Measurements from ENCODE around the gene CNTRL. TPM values are rescaled to one million over a fixed set of nuclear protein-coding genes. Genes with fewer than 3 reads are reported as not detected.

CNTRL gene
- total RNA-seq, 1 donor from 2014 or later: 9.2 TPM

DNA sequence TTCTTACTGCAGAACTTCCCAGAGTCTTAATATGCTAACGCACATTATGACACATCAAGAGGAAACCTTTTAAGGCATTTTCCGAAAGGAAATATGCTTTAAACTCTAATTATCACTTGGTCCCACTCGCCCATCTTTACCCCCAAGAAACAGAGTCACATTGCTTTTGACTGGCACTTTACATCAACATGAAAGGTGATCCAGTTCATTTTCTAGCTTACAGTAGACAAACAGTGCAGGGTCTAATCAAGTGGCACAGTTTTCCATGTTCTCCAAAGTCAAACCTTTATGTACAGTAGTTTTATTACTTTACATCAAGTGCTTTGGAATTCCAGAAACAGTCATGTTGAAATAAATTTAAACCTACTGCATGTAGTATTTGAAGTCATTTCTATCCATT lies 114.9 kb downstream of the CNTRL start:
- no peak for TF ChIP-seq CTCF (conservative IDR thresholded peaks at IDR 0.05; ENCODE audit: low read depth, low read length)
- DNase-seq (ENCODE audit: low read depth): no peak
- H3K4me3 ChIP-seq (ENCODE audit: low read depth, low read length): no peak overlapping the region

- H3K4me3 ChIP-seq (ENCODE audit: low read depth, low read length): no peak overlapping the region
- no peak for DNase-seq (ENCODE audit: low read depth)
- no peak for TF ChIP-seq CTCF (conservative IDR thresholded peaks at IDR 0.05; ENCODE audit: low read depth, low read length)
Observed at GRCh38 chr9:121191235-121191634, 116.5 kb downstream of the CNTRL start.

DNA sequence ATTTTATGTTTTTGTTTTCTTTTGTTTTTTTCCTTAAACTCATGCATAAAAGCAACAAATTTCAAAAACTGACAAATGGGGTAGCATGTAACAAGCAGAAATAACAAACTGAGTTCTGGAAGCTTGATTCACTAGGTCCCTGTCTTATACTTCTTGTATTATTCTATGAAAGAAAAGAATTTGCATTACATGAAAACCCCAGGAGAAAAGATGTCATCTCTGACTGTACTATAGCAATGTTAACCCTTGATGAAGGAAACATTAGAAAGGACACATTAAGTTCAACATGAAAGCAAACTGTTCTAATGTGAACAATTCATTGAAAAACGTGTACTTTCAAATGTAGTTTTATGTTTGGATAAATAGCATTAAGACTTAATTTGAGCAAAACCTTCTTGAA lies 117.8 kb downstream of the CNTRL start:
- no peak for DNase-seq (ENCODE audit: low read depth)
- TF ChIP-seq CTCF (conservative IDR thresholded peaks at IDR 0.05; ENCODE audit: low read depth, low read length): no peak
- H3K4me3 ChIP-seq (ENCODE audit: low read depth, low read length): no peak overlapping the region

- no peak for DNase-seq (ENCODE audit: low read depth)
- H3K4me3 ChIP-seq (ENCODE audit: low read depth, low read length): no peak overlapping the region
- no peak for TF ChIP-seq CTCF (conservative IDR thresholded peaks at IDR 0.05; ENCODE audit: low read depth, low read length)
Observed at GRCh38 chr9:121192959-121193640, 118.3 kb downstream of the CNTRL start.

GRCh38 chr9:121194730-121195129 lies 120.0 kb downstream of the CNTRL start:
- TF ChIP-seq CTCF (conservative IDR thresholded peaks at IDR 0.05; ENCODE audit: low read depth, low read length): no peak
- no peak for DNase-seq (ENCODE audit: low read depth)
- H3K4me3 ChIP-seq (ENCODE audit: low read depth, low read length): no peak overlapping the region

- TF ChIP-seq CTCF (conservative IDR thresholded peaks at IDR 0.05; ENCODE audit: low read depth, low read length): no peak
Observed at GRCh38 chr9:121196389-121196788, 121.6 kb downstream of the CNTRL start.

DNA sequence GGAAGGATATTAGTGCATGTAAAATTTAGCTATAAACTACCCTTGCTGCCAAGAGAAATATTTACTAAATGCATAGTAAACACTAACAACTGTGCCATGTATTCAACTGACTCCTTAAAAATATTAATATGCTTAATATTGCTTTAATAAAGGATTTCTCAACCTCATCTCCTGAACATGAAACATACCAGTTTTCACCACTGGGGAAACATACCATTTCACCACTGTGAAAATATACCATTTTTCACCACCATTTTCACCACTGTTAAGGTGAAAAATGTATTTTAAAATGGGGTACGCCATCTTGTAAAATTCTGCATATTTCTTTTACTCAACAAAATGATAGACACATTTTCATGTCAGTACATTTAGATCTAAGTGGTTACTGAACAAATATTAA lies 122.4 kb downstream of the CNTRL start:
- DNase-seq (ENCODE audit: low read depth): no peak
- H3K4me3 ChIP-seq (ENCODE audit: low read depth, low read length): no peak overlapping the region
- TF ChIP-seq CTCF (conservative IDR thresholded peaks at IDR 0.05; ENCODE audit: low read depth, low read length): no peak

More at GRCh38 chr9:121196389-121196788, 121.6 kb downstream of the CNTRL start:
- H3K4me3 ChIP-seq (ENCODE audit: low read depth, low read length): no peak overlapping the region
- DNase-seq (ENCODE audit: low read depth): no peak

All from epithelial cell of proximal tubule (primary cell).